OCI-M2 (cell line): ENCODE results near the gene SOCS3.

Source experiments
- DNase-seq: peaks from one replicate; lab custom pipeline; 2025; ENCODE audit not compliant: unreplicated experiment; lab: John Stamatoyannopoulos, UW

SOCS3 gene

DNA sequence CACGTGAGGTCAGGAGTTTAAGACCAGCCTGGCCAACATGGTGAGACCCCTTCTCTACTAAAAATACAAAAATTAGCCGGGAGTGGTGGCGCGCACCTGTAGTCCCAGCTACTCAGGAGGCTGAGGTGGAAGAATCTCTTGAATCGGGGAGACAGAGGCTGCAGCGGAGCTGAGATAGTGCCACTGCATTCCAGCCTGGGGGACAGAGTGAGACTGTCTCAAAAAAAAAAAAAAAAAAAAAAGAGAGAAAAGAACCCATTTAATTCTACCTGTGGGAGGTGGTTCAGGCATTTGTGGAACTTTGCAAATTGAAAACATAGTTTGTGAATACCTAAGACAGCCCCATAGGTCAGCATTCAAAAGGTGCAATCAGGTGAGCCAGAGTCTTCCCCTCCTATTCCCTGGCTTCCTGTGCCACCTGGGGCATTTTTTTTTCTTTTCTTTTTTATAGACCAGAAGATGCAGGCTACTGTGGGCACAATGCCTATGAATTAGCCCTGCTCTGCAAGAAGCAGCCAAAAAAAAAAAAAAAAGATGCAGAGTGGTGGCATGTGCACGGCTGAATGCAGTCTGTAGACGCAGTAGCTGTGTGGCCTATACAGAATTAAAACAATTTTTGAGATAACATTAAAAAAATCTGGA, 9.1 kb upstream of the SOCS3 start:
- DNase-seq, result no peak

DNA sequence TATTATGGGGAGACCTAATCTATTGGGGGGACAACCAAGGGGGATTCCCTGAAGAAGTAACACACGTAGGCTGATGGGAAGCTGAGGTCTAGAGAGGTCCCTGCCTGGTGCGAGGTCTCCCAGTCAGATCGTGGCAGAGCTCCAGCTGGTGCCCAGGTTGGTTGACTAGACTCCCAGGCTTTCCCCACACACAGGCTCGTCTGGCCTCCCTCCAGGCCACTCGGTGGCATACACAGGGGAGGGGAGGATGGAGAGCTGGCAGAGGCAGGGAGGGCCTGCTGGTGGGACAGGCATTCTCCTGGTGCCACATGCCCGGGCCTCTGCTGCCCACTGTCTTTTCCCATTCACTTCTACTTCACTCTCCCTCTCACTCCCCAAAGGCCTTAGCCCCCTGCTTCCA, 8.5 kb upstream of the SOCS3 start:
- no peak for DNase-seq

DNA sequence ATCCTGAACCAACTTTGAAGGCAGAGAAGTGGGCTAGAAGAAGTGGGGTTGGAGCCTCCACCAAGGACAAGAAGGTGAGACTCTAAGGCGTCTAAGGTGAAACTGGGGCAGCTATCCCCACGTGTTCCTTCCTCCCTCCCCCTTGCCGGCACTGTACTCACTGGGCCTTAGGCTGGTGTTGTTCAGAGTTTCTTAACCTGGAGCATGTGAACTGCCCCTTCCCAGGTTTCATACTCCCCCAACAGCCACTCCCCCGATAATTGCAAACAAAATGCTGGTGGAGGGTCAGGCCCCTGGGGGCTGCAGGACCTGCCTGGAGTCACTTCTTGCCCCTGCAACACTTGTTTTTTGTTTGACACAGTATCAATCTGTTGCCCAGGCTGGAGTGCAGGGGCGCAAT, 7.3 kb upstream of the SOCS3 start:
- DNase-seq, result no peak

DNA sequence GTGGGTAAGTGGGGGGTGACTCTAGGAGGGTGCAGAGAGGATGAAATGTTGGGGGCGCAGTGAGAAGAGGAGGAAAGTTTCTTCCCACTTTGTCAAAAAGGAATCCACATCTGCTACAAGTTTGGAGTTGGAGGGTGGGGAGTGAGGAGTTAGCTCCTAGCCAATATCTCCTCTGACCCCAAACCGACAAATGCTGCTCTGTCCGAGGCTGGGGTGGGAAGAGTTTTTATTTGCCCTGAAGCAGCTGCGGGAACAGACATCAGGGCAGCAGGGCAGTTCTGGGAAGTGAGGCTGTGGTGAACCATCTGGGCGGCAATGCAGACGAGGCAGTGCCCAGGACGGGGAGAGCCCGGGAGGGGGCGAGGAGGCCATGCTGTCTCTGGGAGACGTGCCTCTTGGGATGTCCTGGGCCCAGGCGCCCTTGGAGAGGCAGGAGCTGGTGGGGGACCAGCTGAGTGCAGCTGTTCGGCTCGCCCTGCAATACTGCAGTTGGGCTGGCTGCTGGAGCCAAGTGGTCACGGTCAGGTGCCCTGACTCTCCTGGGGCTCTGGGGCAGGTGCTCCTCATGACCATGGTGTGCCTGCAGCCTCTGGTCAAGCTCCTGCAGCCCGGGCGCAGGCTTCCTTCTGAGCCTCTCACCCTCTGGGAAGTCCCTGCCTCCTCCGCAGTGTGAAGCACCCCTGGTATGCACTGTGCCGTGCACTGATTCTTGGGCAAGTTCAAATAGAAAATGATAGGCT, 6.4 kb upstream of the SOCS3 start:
- no peak for DNase-seq

- no peak for DNase-seq
Observed at GRCh38 chr17:78365561-78366108, 5.8 kb upstream of the SOCS3 start.

- no peak for DNase-seq
Observed at GRCh38 chr17:78364436-78365281, 4.8 kb upstream of the SOCS3 start.

DNA sequence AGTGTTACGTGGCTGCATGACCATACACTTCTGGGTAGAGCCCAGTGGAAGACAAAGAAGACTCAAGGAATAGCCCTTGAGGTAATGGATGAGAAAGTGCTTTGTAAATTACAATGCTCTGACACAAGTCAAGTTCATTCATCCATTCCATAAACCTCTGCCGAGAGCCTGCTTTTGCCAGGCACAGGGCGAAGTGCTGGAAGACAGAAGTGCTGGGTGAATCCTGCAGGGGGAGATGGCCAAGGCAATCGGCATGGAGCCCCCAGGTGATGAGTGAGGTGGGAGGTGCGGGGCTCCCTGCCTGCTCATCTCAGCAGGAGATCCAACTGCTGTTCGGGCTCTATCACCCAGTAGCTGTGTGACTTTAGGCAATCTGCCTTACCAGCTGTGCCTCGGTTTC, 2.8 kb upstream of the SOCS3 start:
- DNase-seq, result no peak

DNA sequence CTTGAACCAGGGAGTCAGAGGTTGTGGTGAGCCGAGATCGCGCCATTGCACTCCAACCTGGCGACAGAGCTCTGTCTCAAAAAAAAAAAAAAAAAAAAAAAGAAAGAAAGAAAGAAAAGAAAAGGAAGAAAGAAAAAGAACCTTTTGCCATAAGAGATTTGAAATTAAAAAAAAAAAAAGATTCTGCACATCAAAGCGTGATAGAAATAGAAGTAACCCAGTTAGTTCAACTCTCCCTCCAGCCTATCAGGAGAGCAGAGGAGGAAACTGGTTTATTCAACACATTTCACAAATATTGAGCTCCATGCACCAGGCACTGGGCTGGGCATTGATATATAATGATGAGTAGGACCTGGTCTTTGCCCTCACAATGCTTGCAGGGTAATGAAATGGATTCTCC, 2.4 kb upstream of the SOCS3 start:
- no peak for DNase-seq

DNA sequence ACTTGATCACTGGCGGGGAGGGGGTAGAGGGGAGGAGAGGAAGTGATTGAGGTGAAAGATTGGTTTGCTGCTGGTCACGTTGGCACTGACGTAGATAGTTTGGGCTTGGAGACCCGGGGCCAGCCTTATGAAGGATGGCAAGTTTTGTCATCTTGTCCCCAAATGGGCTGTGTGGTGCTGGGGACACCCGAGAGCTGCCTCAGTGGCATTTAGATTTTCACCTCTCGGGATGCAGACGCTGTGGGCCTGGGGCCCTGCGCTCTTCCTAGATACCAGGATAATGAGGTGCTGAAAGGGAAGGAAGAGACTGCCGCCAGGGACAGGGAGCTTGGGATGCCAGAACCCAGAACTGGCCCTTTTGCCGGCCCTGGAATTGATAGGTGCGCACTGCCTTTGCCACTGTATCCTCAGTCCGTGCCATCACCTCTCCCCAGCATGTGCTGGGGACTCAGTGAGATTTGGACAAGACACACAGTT, 1.4 kb upstream of the SOCS3 start:
- DNase-seq, result no peak

- DNase-seq, result no peak
Observed at GRCh38 chr17:78360371-78361224, 721 bp upstream of the SOCS3 start.

DNA sequence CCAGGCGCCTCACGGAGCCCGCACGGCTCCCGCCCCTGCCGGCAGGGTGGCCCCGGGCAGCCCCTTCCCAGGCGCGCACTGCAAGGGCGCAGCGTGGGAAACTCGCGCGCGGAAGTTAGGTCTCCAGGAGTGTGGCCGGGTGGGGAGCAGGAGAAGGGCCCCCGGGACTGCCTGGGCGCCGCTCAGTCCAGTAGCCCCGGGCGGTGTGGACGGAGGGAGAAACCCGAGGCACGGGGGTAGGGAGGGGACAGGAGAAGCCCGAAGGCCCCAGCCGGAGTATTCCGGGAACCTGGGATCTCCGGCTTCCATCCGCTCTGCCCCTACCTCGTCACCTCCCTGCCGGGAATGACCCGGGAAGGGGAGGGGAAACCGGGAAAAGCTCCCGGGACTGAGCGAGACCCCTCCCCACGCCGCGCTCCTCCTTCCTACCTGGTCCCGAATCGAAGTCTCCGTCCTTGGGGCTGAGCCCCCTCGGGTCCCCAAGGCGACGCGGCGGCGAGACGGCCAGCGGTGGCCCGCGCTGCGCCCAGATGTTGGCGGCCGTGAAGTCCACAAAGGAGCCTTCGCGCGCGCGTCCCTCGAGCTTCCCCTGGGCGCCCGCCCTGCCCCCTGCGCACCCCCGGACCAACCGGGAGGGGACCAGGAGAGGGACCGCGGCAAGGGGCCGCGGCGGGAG, 418 bp downstream of the SOCS3 start:
- no peak for DNase-seq

DNA sequence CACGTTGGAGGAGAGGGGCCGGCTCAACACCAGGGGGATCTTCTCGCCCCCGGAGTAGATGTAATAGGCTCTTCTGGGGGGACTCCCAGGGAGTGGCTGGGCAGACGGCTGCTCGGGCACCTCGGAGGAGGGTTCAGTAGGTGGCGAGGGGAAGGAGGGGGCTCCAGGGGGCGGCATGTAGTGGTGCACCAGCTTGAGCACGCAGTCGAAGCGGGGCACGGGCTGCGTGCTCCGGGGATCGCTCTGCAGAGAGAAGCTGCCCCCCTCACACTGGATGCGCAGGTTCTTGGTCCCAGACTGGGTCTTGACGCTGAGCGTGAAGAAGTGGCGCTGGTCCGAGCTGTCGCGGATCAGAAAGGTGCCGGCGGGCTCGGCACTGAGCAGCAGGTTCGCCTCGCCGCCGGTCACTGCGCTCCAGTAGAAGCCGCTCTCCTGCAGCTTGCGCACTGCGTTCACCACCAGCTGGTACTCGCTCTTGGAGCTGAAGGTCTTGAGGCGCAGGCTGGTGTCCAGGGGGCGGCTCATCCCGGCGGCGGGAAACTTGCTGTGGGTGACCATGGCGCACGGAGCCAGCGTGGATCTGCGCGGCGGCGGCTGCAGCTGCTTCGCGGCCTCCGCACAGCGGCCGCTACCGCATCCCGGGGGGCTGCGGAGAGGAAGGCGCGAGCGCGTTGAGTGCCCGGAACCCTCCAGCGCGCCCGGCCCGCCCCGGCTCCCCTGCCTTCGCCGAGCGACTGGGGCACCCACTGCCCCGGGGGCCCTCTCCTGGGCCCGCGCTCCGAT, 1.1 kb downstream of the SOCS3 start:
- no peak for DNase-seq

- no peak for DNase-seq
Observed at GRCh38 chr17:78357672-78358537, 2.0 kb downstream of the SOCS3 start.

DNA sequence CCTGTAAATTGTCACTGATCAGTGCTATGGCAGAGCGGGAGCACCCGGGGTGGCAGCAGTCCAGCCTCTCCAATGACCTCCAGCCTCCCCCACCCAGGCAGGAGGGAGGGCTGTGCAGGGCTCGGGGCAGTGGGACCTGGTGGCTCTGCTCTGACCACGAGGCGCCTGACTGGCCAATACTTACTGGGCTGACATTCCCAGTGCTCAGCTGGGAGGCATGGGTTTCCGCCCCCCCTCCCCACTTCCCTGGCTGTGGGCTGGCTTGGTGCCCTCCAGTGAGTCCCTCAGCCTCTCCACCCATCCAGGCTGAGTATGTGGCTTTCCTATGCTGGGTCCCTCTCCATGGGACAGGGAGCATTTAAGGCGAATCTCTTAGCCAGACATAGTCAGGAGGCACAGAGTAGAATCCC, 2.7 kb downstream of the SOCS3 start:
- DNase-seq, result no peak

DNA sequence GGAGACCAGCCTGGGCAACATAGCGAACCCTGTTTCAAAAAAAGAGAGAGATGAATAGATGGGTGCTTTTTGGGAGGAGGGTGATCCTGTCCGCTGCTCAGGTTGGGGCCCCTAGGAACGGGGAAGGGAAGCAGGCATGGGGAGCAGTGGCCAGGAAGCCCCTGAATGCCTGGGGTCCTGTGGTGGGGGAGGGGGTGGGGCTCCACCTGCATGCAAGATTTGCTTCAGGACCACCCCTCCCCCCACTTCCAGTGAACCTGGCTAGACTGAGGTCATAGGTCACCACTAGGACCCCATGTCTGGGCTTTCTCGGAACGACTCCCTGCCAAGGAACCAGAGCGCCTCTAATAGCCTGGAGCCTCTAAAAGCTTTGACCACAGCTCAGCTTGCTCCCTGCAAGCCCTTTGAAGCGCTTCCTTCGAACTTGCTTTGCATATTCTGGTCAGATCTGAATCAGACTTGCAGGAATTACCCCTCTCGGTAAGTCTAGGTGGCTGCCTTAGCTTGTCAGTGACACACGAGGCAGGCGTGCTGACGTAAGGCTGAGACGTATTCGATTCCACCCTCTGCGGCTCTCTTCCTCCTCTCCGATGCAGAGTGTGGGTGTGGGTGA, 3.7 kb downstream of the SOCS3 start:
- DNase-seq, result no peak

- no peak for DNase-seq
Observed at GRCh38 chr17:78355701-78356100, 4.2 kb downstream of the SOCS3 start.

- no peak for DNase-seq
Observed at GRCh38 chr17:78355045-78355641, 4.7 kb downstream of the SOCS3 start.

DNA sequence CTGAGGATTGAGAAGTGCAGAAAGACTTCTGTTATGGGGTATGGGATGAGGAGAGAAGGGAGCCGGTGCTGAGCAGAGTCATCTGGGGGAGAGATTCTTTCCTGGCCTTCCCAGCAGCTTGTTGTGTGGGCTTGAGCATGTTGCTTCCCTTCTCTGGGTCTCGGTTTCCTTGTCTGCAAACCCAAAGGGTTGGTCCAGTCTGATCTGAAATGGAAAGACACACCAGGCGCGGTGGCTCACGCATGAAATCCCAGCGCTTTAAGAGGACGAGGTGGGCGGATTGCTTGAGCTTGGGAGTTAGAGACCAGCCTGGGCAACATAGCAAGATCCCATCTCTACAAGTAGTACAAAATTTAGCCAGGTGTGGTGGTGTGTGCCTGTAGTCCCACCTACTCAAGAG, 6.0 kb downstream of the SOCS3 start:
- no peak for DNase-seq
